Uterus (tissue), 2 donors: ENCODE results near the gene ITPR2.

Experiments
- CTCF ChIP-seq, 4 experiments: fragments of 200-600 bp in 2 of 4; fragments of 450-650 bp in 2 of 4; sonication (generic) in 2 of 4; IDR thresholded peaks; one replicate each; pipeline ENCODE4 v1.5.1; 2016 to 2019; ENCODE audit warnings: antibody characterized with exemption in 4 of 4, mild to moderate bottlenecking in 2 of 4, moderate library complexity in 1 of 4
- POLR2A ChIP-seq, 2 donors: fragments of 450-650 bp; IDR thresholded peaks; one replicate each; pipeline ENCODE4 v1.6.1; 2016; ENCODE audit warnings: antibody characterized with exemption in 2 of 2, mild to moderate bottlenecking in 1 of 2, moderate library complexity in 1 of 2

- no peak for TF ChIP-seq CTCF (IDR thresholded peaks at IDR 0.05)
- no peak for TF ChIP-seq POLR2A (IDR thresholded peaks at IDR 0.05)
Measured at GRCh38 chr12:26783131-26783526, 49.9 kb downstream of the ITPR2 start.
